Lung (tissue), 12 donors: ENCODE data around the gene PALMD. TPM values are rescaled to one million over a fixed set of nuclear protein-coding genes. Genes with fewer than 3 reads are reported as not detected.

ENCODE experiments used
- ATAC-seq: fragments of 200-7000 bp; cut with Tn5 transposase; one replicate; pipeline ENCODE4 v1.9.1; 2020; ENCODE audit warnings: moderate number of reproducible peaks; ENCODE audit not compliant: insufficient read depth, low FRiP score
- DNase-seq, 3 donors: peaks; one replicate each; pipeline ENCODE4 v3.0.0-alpha.2; 2013 to 2017
- H3K27ac ChIP-seq, 2 donors: one replicate each; pipeline ENCODE4 v1.5.1; 2013; ENCODE audit warnings: mild to moderate bottlenecking in 2 of 2, moderate library complexity in 2 of 2, control low read depth in 1 of 2, inconsistent platforms in 1 of 2, low read depth in 1 of 2, low read length in 1 of 2
- H3K27me3 ChIP-seq, 3 donors: one replicate each; pipeline ENCODE4 v1.5.1; 2013; ENCODE audit warnings: low read length in 2 of 3; ENCODE audit not compliant: control insufficient read depth in 3 of 3, insufficient read depth in 3 of 3
- H3K36me3 ChIP-seq, 4 donors: one replicate each; pipeline ENCODE4 v1.5.1; 2013; ENCODE audit warnings: low read length in 4 of 4, mild to moderate bottlenecking in 1 of 4, moderate library complexity in 1 of 4; ENCODE audit not compliant: control insufficient read depth in 4 of 4, insufficient read depth in 4 of 4
- H3K4me1 ChIP-seq, 5 donors: one replicate each; pipeline ENCODE4 v1.5.1; 2013; ENCODE audit warnings: low read length in 5 of 5, mild to moderate bottlenecking in 2 of 5, moderate library complexity in 1 of 5; ENCODE audit not compliant: control insufficient read depth in 5 of 5, insufficient read depth in 5 of 5
- H3K4me3 ChIP-seq: one replicate; pipeline ENCODE4 v1.5.1; 2013; ENCODE audit warnings: mild to moderate bottlenecking, control low read depth, moderate library complexity
- H3K9ac ChIP-seq, 2 donors: one replicate each; pipeline ENCODE4 v1.5.1; 2013; ENCODE audit warnings: low read length in 2 of 2, control low read depth in 1 of 2; ENCODE audit not compliant: insufficient read depth in 1 of 2
- H3K9me3 ChIP-seq, 4 donors: one replicate each; pipeline ENCODE4 v1.5.1; 2013; ENCODE audit warnings: low read length in 3 of 4, mild to moderate bottlenecking in 1 of 4, moderate library complexity in 1 of 4; ENCODE audit not compliant: control insufficient read depth in 4 of 4, insufficient read depth in 3 of 4
- CTCF ChIP-seq: IDR thresholded peaks from 2 replicates; pipeline ENCODE4 v1.5.1; 2012; ENCODE audit warnings: mild to moderate bottlenecking; ENCODE audit errors: control extremely low read depth, extremely low read depth
- WGBS, 2 donors: extraction: QIAGEN DNeasy Blood & Tissue Kit; methylation state at CpG; one replicate each; pipeline ENCODE4 v1.1.7; 2013; 5-methylcytosine and 5-hydroxymethylcytosine counted together
- polyA plus RNA-seq, 2 donors: library from polyadenylated mRNA; stranded (reverse); fragments of 200-250 nt; gene quantifications; one replicate each; pipeline ENCODE4 v1.2.1, GENCODE V29; 2013
- total RNA-seq, 2 donors: library from RNA; depleted of rRNA in 1 of 2; stranded (reverse); fragments of >200 nt in 1 of 2; gene quantifications; one replicate each; pipeline ENCODE4 v1.2.1, GENCODE V29; 2014 to 2021
- donor health status: control.
- donor health status: control.
- donor health status: Bipolar disorder and iron deficiency.
- donor health status: healthy.
- donor health status: DM: yes; HTN: yes; CAD: no.

The PALMD gene
- total and polyA plus RNA-seq, 4 donors: 10.5 to 32.2 (median 22.0) TPM

GRCh38 chr1:99619583-99619982, 26.3 kb upstream of the PALMD start:
- Histone ChIP-seq H3K27ac (no peak overlapping the region), H3K27me3 (no peaks in the 10 kb centered on the region), H3K36me3 (no peaks in the 10 kb centered on the region), H3K4me1 (no peaks in the 10 kb centered on the region), H3K9ac (no peak overlapping the region), H3K4me3 (no peak overlapping the region), H3K9me3 (no peaks in the 10 kb centered on the region)
- DNase-seq: no peak
- WGBS, 2 donors: 86 to 90% methylated on average over 4 of the region's 4 CpGs
- ATAC-seq: no peak
- TF ChIP-seq CTCF: no peak

- H3K36me3 ChIP-seq: no peaks in the 10 kb centered on the region
- H3K27me3 ChIP-seq: no peaks in the 10 kb centered on the region
- H3K4me1 ChIP-seq: no peaks in the 10 kb centered on the region
- DNase-seq (no peak), ATAC-seq (no peak)
- no peak overlapping the region for H3K27ac ChIP-seq
- no peak for TF ChIP-seq CTCF
- H3K9me3 ChIP-seq: no peaks in the 10 kb centered on the region
- H3K4me3 ChIP-seq: no peak overlapping the region
- no peak overlapping the region for H3K9ac ChIP-seq
- WGBS, 2 donors: 94 to 96% methylated on average over 8 of the region's 8 CpGs
These were observed 24.5 kb upstream of the PALMD start for GRCh38 chr1:99621340-99621901.

GRCh38 chr1:99622702-99623347, 23.1 kb upstream of the PALMD start:
- no peaks in the 10 kb centered on the region for H3K36me3 ChIP-seq
- H3K27ac ChIP-seq: no peak overlapping the region
- WGBS, 2 donors: 84 to 89% methylated on average over 4 of the region's 4 CpGs

More at GRCh38 chr1:99622702-99623347, 23.1 kb upstream of the PALMD start:
- no peak overlapping the region for H3K4me3 ChIP-seq
- no peaks in the 10 kb centered on the region for H3K9me3 ChIP-seq
- no peak for DNase-seq
- H3K27me3 ChIP-seq: no peaks in the 10 kb centered on the region
- H3K9ac ChIP-seq: no peak overlapping the region
- no peak for TF ChIP-seq CTCF
- no peak for ATAC-seq
- H3K4me1 ChIP-seq: no peaks in the 10 kb centered on the region
